Esophagus muscularis mucosa (tissue), 3 donors: ENCODE data around the gene ATG14.

Experiments used
- POLR2A ChIP-seq: fragments of 450-650 bp; IDR thresholded peaks from one replicate; pipeline ENCODE4 v1.6.1; 2017; ENCODE audit warnings: antibody characterized with exemption, moderate library complexity, mild to moderate bottlenecking, low read depth
- POLR2AphosphoS5 ChIP-seq, 2 donors: sonication (generic); formaldehyde crosslinking; IDR thresholded peaks; one replicate each; pipeline ENCODE4 v1.6.1; 2017; ENCODE audit warnings: antibody characterized with exemption in 2 of 2
- TF ChIP-seq, protein P1 (sequence below), 3 experiments: fragments of 200-600 bp in 2 of 3; fragments of 450-650 bp in 1 of 3; sonication (generic) in 2 of 3; IDR thresholded peaks; one replicate each; pipeline ENCODE4 v1.5.1; 2017 to 2019; ENCODE audit warnings: antibody characterized with exemption in 3 of 3, mild to moderate bottlenecking in 2 of 3, moderate library complexity in 1 of 3

DNA sequence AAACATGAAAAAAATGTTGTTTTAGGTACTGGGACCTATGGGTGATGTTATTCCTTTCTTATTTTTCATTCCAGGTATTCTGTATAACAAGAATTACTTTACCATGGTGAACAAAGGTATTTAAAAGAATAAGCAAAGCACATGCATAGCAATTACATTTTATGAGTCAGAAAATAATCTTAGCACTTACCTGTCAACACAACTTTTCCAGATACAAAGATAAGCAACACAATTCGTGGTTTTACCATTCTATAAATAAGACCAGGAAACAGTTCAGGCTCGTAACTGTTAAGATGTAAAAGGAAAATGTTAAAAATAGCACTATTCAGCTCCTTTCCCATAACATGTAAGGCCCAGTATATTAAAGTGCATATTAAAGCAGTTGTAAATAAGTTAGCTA, 12.3 kb upstream of the ATG14 start:
- TF ChIP-seq POLR2A (no peak), POLR2AphosphoS5 (IDR thresholded peaks at IDR 0.05) (no peak)
- TF ChIP-seq, protein P1, sequence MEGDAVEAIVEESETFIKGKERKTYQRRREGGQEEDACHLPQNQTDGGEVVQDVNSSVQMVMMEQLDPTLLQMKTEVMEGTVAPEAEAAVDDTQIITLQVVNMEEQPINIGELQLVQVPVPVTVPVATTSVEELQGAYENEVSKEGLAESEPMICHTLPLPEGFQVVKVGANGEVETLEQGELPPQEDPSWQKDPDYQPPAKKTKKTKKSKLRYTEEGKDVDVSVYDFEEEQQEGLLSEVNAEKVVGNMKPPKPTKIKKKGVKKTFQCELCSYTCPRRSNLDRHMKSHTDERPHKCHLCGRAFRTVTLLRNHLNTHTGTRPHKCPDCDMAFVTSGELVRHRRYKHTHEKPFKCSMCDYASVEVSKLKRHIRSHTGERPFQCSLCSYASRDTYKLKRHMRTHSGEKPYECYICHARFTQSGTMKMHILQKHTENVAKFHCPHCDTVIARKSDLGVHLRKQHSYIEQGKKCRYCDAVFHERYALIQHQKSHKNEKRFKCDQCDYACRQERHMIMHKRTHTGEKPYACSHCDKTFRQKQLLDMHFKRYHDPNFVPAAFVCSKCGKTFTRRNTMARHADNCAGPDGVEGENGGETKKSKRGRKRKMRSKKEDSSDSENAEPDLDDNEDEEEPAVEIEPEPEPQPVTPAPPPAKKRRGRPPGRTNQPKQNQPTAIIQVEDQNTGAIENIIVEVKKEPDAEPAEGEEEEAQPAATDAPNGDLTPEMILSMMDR (IDR thresholded peaks at IDR 0.05): no peak
